ENCODE results near the gene MARCHF2. TPM values are rescaled to one million over a fixed set of nuclear protein-coding genes. Genes with fewer than 3 reads are reported as not detected.

MARCHF2 gene
- total RNA-seq, 1 donor from 2014 or later: 146 TPM

GRCh38 chr19:8398311-8398771 is 14.8 kb upstream of the MARCHF2 start:
- no peaks in the 10 kb centered on the region for H3K9me3 ChIP-seq
- H3K27ac ChIP-seq: no peak overlapping the region
- H3K4me3 ChIP-seq: no peak overlapping the region
- TF ChIP-seq CTCF (IDR thresholded peaks at IDR 0.05): no peak
- TF ChIP-seq POLR2A (IDR thresholded peaks at IDR 0.05): no peak
- no peak for TF ChIP-seq POLR2AphosphoS5 (IDR thresholded peaks at IDR 0.05; ENCODE audit: insufficient read depth in 1 of 2, low read depth in 1 of 2)
- no peak for DNase-seq (ENCODE audit: extremely low spot score in 2 of 2)
- intact Hi-C loops (cut with DNase I): no loop called here
- no peaks in the 10 kb centered on the region for H3K27me3 ChIP-seq
- peaks cover 0 to 19% of the 10 kb centered on the region in 2 donors for H3K36me3 ChIP-seq
- H3K4me1 ChIP-seq: peaks cover 50% of the 10 kb centered on the region

- peaks cover 0 to 33% of the 10 kb centered on the region in 2 donors for H3K36me3 ChIP-seq
These were observed 13.4 kb upstream of the MARCHF2 start for GRCh38 chr19:8399681-8400188.

DNA sequence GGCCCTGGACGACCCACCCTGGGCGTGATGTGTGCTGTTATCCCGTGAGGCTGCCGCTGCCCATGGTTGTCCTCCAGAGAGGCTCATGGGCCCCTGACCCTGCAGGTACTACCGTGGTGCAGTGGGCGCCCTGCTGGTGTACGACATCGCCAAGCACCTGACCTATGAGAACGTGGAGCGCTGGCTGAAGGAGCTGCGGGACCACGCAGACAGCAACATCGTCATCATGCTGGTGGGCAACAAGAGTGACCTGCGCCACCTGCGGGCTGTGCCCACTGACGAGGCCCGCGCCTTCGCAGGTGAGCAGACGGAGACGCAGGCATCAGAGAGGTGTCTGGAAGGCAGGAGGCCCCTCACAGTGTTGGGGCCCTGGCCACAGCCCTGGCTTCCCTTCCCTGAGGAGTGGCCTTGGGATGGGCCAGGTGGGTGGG is 11.1 kb upstream of the MARCHF2 start:
- TF ChIP-seq CTCF (IDR thresholded peaks at IDR 0.05) (no peak), POLR2A (IDR thresholded peaks at IDR 0.05) (no peak), POLR2AphosphoS5 (IDR thresholded peaks at IDR 0.05; ENCODE audit: insufficient read depth in 1 of 2, low read depth in 1 of 2) (no peak)
- Histone ChIP-seq H3K36me3 (peaks cover 0 to 38% of the 10 kb centered on the region in 2 donors), H3K27ac (no peak overlapping the region), H3K4me3 (no peak overlapping the region), H3K4me1 (peaks cover 13% of the 10 kb centered on the region), H3K27me3 (no peaks in the 10 kb centered on the region), H3K9me3 (no peaks in the 10 kb centered on the region)
- DNase-seq (ENCODE audit: extremely low spot score in 2 of 2): no peak
- intact Hi-C loops (cut with DNase I): no loop called here

More at GRCh38 chr19:8399681-8400188, 13.4 kb upstream of the MARCHF2 start:
- H3K4me1 ChIP-seq: peaks cover 36% of the 10 kb centered on the region
- H3K9me3 ChIP-seq: no peaks in the 10 kb centered on the region
- no peak overlapping the region for H3K4me3 ChIP-seq
- no peaks in the 10 kb centered on the region for H3K27me3 ChIP-seq
- TF ChIP-seq POLR2A (IDR thresholded peaks at IDR 0.05) (no peak), CTCF (IDR thresholded peaks at IDR 0.05) (no peak)
- no peak for DNase-seq (ENCODE audit: extremely low spot score in 2 of 2)
- intact Hi-C loops (cut with DNase I): no loop called here
- H3K27ac ChIP-seq: no peak overlapping the region

- H3K9me3 ChIP-seq: no peaks in the 10 kb centered on the region
- H3K27ac ChIP-seq: no peak overlapping the region
- no peak overlapping the region for H3K4me3 ChIP-seq
- H3K4me1 ChIP-seq: peaks cover under 1% of the 10 kb centered on the region
- no peak for DNase-seq (ENCODE audit: extremely low spot score in 2 of 2)
- TF ChIP-seq POLR2A (IDR thresholded peaks at IDR 0.05) (no peak), POLR2AphosphoS5 (IDR thresholded peaks at IDR 0.05; ENCODE audit: insufficient read depth in 1 of 2, low read depth in 1 of 2) (no peak), CTCF (IDR thresholded peaks at IDR 0.05) (no peak)
- H3K27me3 ChIP-seq: no peaks in the 10 kb centered on the region
- H3K36me3 ChIP-seq: peaks cover 0 to 38% of the 10 kb centered on the region in 2 donors
- intact Hi-C loops (cut with DNase I): no loop called here
These were observed 9.8 kb upstream of the MARCHF2 start for GRCh38 chr19:8403098-8403819.

DNA sequence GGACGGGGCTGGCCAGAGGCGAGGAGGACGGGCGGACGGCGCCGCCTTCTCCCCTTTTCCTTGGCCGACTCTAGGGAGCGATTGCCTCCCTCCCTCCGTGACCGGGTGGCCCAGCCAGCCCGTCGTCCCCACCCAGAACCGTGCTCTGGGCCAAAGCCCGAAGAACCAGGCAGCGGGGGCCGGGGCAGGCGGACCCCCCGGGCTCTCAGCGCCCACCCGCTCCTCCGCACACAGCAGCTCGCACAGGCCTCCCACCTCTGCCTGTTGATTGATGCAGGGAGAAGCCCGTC is 9.3 kb upstream of the MARCHF2 start:
- Histone ChIP-seq H3K9me3 (no peaks in the 10 kb centered on the region), H3K4me1 (no peaks in the 10 kb centered on the region), H3K27ac (no peak overlapping the region), H3K27me3 (no peaks in the 10 kb centered on the region), H3K36me3 (peaks cover 0 to 38% of the 10 kb centered on the region in 2 donors), H3K4me3 (no peak overlapping the region)
- TF ChIP-seq POLR2A (IDR thresholded peaks at IDR 0.05) (no peak), CTCF (IDR thresholded peaks at IDR 0.05) (no peak)
- intact Hi-C loops (cut with DNase I): no loop called here
- DNase-seq (ENCODE audit: extremely low spot score in 2 of 2): no peak

All from vagina (tissue), 2 donors.